SHP77 (cell line): ENCODE measurements around the gene RNF123.

Experiments used
- DNase-seq, 2 experiments: peaks; one replicate each; lab custom pipeline; 2025; lab: John Stamatoyannopoulos, UW

Gene RNF123

DNA sequence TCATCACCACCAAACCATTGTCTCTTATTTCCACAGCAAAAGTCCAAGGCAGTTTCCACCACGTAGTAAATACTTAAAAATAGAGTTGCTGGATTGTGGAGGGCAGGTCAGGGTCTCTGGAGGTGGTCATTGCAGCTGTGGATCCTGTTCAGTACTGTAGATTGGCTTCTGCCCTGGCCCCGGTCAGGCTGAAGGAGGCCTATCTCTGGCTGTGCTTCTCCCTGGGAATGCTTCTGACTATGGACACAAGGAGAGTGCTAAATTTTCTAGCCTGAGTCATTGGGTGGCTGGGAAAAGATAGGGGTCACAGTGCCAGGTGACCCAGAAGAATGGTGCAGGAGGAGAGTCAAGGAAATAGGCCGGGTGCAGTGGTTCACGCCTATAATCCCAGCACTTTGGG lies 60.7 kb downstream of the RNF123 start:
- DNase-seq: no peak

DNA sequence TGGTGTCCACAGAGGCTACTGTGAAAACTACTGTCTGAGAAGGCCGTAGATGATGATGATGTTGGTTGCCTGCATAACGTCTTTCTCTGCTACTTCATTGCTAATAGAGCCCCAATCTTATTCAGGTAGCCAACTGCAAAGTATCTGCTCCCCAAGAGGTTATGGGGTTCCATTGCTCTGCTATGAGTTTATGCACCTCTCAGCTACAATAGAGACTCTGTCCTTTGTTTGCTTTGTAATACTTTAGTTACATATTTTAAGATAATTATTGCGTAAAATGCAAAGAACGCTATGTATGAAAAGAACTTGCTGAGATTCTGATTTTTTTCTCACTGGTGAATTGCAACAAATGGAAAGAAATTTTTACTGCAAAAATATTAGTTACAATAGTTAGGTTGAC lies 62.1 kb downstream of the RNF123 start:
- no peak for DNase-seq

DNA sequence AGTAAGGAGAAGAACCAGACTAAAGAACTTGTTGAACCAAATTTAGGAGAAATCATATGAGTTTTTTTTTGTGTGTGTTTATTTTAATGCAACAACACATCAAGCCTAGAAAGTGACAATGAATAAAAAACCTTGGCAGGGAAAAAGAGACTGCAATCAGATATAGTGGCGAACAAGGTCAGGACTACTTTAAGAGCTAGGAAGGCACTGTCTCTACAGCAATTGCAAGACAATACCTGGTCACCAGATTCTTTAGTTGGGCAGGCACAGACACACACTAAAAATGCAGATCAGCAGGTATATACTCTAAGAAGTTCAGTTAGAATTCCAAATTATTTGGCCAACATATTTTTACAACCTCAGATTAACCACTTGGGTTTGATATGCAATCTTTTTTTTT lies 65.2 kb downstream of the RNF123 start:
- no peak for DNase-seq

DNA sequence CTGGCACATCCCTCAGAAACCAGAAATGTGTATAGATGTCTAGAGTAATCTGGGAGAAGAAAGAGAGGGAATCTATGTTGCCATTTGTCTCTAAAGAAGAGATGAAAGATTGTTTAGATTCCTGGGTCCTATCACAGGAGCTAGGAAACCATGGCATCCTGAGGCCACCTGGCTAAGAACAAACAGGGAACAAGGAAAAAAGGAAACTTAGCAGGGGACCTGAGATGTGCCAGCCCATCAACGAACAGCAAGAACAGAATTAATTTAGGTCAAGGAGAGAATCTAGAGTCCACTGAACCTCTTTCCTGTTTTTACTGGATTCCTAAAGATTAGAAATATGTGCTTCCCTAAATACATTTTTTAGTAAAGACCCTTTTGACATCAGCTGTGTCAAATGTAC lies 66.7 kb downstream of the RNF123 start:
- DNase-seq: no peak

DNA sequence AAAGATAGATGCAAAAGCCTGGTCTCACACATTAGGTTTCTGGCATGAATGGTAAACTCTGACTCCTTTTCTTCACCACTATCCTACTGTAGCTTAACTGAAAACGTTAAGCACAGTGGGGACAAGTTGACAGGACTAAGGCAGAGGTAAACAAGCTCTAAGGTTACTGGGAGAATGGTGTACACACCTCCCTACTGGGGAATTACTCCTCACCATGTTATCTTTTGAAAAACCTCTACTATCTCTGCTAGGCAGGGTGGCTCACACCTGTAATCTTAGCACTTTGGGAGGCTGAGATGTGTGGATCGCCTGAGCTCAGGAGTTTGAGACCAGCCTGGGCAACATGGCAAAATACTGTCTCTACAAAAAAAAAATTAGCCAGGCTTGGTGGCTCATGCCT lies 67.8 kb downstream of the RNF123 start:
- no peak for DNase-seq

DNA sequence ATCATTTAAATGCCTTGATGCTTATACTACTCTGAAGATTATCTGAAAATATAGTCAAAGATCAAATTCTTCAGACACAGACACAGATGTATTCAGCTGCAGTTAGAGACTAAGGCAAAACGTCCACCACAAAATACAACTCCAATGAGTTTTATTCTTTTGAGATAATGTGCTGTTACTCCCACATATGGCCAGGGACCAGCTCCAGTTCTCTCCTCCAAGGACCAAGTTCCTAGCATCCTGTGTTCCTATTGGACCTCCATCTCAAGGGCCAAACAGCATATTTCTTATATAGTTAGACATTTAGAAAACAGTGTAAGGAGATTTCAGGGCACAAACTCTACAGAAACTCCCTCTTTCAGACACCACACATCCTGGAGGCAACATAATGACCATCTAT lies 69.9 kb downstream of the RNF123 start:
- no peak for DNase-seq

DNA sequence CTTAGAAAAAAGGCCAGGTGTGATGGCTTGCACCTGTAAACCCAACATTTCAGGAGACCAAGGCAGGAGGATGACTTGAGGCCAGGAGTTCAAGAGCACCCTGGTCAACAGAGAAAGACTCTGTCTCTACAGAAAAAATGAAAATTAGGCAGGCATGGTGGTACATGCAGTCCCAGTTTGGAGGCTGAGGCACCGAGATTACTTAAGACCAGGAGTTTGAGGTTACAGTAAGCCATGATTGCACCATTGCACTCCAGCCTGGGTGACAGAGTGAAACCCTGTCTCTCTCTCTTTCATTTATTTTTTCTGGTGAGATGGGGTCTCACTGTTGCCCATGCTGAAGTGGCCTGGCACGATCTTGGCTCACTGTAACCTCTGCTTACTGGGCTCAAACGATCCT lies 72.3 kb downstream of the RNF123 start:
- DNase-seq: no peak

DNA sequence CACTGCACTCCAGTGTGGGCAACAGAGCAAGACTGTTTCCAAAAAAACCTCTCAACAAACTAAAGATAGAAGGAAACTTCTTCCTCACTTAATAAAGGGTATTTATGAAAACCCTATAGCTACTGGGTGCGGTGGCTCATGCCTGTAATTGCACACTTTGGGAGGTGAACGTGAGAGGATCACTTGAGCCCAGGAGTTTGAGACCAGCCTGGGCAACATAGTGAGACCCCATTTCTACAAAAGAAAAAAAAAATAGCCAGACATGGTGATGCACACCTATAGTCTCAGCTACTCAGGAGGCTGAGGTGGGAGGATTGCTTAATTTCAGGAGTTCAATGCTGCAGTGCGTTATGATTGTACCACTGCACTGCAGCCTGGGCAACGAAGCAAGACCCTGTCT lies 74.6 kb downstream of the RNF123 start:
- DNase-seq: no peak

DNA sequence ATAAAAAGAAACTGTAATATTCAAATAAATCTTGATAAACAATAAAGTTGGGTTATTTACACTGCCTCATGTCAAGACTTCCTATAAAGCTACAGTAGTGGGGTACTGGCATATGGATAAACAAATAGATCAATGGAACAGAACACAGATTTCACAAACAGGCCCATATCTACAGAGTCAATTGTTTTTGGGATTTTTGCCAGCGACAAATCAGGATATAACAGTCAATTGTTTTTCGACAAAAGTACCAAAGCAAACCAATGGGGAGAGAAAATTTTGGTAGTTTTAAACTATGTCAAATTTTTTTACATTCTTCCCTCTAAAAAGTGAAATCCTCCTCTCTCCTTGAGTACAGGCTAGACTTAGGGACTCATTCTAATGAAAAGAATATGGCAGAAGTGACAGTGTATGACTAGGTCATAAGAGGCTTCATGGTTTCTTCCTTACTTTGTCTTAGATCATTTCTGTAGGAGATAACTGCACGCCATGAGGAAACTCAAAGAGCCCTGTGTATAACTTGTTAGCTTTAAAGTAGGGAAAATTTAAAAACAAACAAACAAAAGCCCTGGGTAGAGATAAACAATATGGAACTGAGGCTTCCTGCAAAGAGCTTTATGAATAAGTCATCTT lies 80.0 kb downstream of the RNF123 start:
- no peak for DNase-seq

DNA sequence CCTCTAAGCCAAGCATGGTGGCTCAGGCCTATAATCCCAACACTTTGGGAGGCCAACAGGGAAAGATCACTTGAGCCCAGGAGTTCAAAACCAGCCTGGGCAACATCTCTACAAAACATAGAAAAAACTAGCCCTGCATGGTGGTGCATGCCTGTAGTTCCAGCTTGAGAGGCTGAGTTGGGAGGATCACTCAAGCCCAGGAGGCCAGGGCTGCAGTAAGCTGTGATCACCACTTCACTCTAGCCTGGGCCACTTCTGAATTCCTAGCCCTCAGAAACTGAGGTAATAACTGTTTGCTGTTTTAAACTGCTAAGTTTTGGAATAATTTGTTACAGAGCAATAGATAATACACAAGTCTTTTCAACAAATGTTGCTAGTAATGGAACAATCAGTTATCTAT lies 80.6 kb downstream of the RNF123 start:
- no peak for DNase-seq
